SK-N-SH (cell line): ENCODE measurements around the gene MRPL57.

Experiments used
- CHD2 ChIP-seq: fragments of 150-350 bp; IDR thresholded peaks from 2 replicates; pipeline ENCODE4 v1.6.1; 2018; ENCODE audit warnings: low read length; ENCODE audit not compliant: partially characterized antibody
- EZH2phosphoT487 ChIP-seq: fragments of 200-600 bp; sonication (generic); IDR thresholded peaks from 2 replicates; pipeline ENCODE4 v1.6.1; 2017; ENCODE audit warnings: low read depth, mixed run types, mild to moderate bottlenecking, antibody characterized with exemption, moderate library complexity, borderline replicate concordance
- GABPA ChIP-seq: IDR thresholded peaks from 2 replicates; pipeline ENCODE4 v1.4.0; 2012; ENCODE audit warnings: low read depth, mild to moderate bottlenecking
- RAD21 ChIP-seq: IDR thresholded peaks from 2 replicates; pipeline ENCODE4 v1.6.1; 2012; ENCODE audit warnings: mild to moderate bottlenecking, low read length
- RCOR1 ChIP-seq: fragments of 150-350 bp; IDR thresholded peaks from 2 replicates; pipeline ENCODE4 v1.6.1; 2017; ENCODE audit warnings: antibody characterized with exemption, low read length
- REST ChIP-seq: IDR thresholded peaks from 2 replicates; pipeline ENCODE4 v1.6.1; 2012; ENCODE audit warnings: mild to moderate bottlenecking, low read depth, low read length, moderate library complexity
- SIN3A ChIP-seq: IDR thresholded peaks from 2 replicates; pipeline ENCODE4 v1.6.1; 2012; ENCODE audit warnings: low read depth, mild to moderate bottlenecking, low read length, moderate library complexity, borderline replicate concordance
- SMC3 ChIP-seq: IDR thresholded peaks from 2 replicates; pipeline ENCODE4 v1.6.1; 2012; ENCODE audit warnings: low read depth, low read length, improper control_type of control experiment
- YY1 ChIP-seq: IDR thresholded peaks from 2 replicates; pipeline ENCODE4 v1.4.0; 2012; ENCODE audit warnings: low read depth, mild to moderate bottlenecking
- TF ChIP-seq, protein P1 (sequence below): fragments of 200-600 bp; sonication (generic); IDR thresholded peaks from 2 replicates; pipeline ENCODE4 v1.6.1; 2017; ENCODE audit warnings: antibody characterized with exemption, mild to moderate bottlenecking, moderate library complexity
- TF ChIP-seq, protein P2 (sequence below): fragments of 150-350 bp; IDR thresholded peaks from 2 replicates; pipeline ENCODE4 v1.6.1; 2017; ENCODE audit warnings: antibody characterized with exemption, low read length, low read depth, borderline replicate concordance

DNA sequence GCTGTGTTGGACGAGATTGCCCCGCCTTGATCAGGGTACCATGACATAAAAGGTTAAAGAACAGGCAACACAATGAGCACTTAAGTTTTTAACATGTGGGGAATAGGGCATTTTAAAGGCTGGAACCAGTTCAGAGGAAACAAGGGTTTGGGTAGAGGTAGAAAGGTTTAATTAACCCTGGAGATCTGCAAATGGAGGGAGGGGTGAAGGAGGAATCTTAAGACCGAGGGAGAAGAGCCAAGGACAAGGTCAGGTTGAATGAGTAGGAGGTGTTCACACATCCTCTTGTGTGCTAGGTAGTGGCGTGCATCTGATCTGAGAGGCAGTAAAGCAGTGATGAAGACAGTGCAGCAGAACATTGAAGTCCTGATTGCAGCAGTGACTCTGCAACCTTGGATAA lies 28.6 kb upstream of the MRPL57 start:
- TF ChIP-seq RCOR1, result no peak
- TF ChIP-seq EZH2phosphoT487, result no peak
- TF ChIP-seq, protein P1, sequence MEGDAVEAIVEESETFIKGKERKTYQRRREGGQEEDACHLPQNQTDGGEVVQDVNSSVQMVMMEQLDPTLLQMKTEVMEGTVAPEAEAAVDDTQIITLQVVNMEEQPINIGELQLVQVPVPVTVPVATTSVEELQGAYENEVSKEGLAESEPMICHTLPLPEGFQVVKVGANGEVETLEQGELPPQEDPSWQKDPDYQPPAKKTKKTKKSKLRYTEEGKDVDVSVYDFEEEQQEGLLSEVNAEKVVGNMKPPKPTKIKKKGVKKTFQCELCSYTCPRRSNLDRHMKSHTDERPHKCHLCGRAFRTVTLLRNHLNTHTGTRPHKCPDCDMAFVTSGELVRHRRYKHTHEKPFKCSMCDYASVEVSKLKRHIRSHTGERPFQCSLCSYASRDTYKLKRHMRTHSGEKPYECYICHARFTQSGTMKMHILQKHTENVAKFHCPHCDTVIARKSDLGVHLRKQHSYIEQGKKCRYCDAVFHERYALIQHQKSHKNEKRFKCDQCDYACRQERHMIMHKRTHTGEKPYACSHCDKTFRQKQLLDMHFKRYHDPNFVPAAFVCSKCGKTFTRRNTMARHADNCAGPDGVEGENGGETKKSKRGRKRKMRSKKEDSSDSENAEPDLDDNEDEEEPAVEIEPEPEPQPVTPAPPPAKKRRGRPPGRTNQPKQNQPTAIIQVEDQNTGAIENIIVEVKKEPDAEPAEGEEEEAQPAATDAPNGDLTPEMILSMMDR, result no peak
- TF ChIP-seq REST, result no peak
- TF ChIP-seq YY1, result no peak
- no peak for TF ChIP-seq RAD21
- no peak for TF ChIP-seq GABPA
- no peak for TF ChIP-seq CHD2
- TF ChIP-seq, protein P2, sequence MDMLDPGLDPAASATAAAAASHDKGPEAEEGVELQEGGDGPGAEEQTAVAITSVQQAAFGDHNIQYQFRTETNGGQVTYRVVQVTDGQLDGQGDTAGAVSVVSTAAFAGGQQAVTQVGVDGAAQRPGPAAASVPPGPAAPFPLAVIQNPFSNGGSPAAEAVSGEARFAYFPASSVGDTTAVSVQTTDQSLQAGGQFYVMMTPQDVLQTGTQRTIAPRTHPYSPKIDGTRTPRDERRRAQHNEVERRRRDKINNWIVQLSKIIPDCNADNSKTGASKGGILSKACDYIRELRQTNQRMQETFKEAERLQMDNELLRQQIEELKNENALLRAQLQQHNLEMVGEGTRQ, result no peak
- TF ChIP-seq SMC3, result no peak
- no peak for TF ChIP-seq SIN3A
